Colonic mucosa (tissue), 4 donors: Measurements from ENCODE around the gene PRKCE. TPM values are rescaled to one million over a fixed set of nuclear protein-coding genes. Genes with fewer than 3 reads are reported as not detected.

Experiments
- DNase-seq: peaks from one replicate; pipeline ENCODE4 v3.0.0-alpha.2; 2020
- H3K27ac ChIP-seq: fragments of 200-600 bp; one replicate; pipeline ENCODE4 v1.8.0; 2021
- H3K27me3 ChIP-seq: fragments of 200-600 bp; one replicate; pipeline ENCODE4 v1.8.0; 2021
- H3K36me3 ChIP-seq: fragments of 200-600 bp; one replicate; pipeline ENCODE4 v1.8.0; 2021
- H3K4me1 ChIP-seq: fragments of 200-600 bp; one replicate; pipeline ENCODE4 v1.8.0; 2021; ENCODE audit warnings: mild to moderate bottlenecking
- H3K4me3 ChIP-seq: fragments of 200-600 bp; one replicate; pipeline ENCODE4 v1.8.0; 2021
- H3K9ac ChIP-seq, 2 donors: one replicate each; pipeline ENCODE4 v1.7.0; 2013; ENCODE audit warnings: control low read depth in 2 of 2, low read depth in 2 of 2, low read length in 2 of 2
- H3K9me3 ChIP-seq: fragments of 200-600 bp; one replicate; pipeline ENCODE4 v1.8.0; 2021
- CTCF ChIP-seq: fragments of 200-600 bp; IDR thresholded peaks from one replicate; pipeline ENCODE4 v1.8.0; 2022; ENCODE audit warnings: antibody characterized with exemption, mild to moderate bottlenecking
- intact Hi-C: fragments of 100-400 bp; cut with DNase I; formaldehyde crosslinking; loops from one replicate; pipeline ENCODE4 v1.14.1; 2022
- total RNA-seq, 2 donors: library from RNA; stranded (reverse); fragmentation: NEBNext Ultra II Directional in 1 of 2; extraction: Animal tissue kit (Norgen Biotek cat#: 25700) in 1 of 2; gene quantifications; one replicate each; pipeline ENCODE4 v1.2.1, GENCODE V29; 2021
- donor health status: healthy.
- donor health status: DM: no; HTN: no; CAD: no.
- donor health status: DM: no; HTN: no; CAD: no.

Gene PRKCE
- total RNA-seq, 2 donors from 2014 or later: 17.5 to 25.8 TPM

GRCh38 chr2:45826460-45826859 is 175.0 kb downstream of the PRKCE start:
- Histone ChIP-seq H3K4me1 (no peaks in the 10 kb centered on the region), H3K27me3 (no peaks in the 10 kb centered on the region), H3K36me3 (no peaks in the 10 kb centered on the region), H3K27ac (no peak overlapping the region), H3K4me3 (no peak overlapping the region), H3K9ac (no peak overlapping the region), H3K9me3 (no peaks in the 10 kb centered on the region)
- DNase-seq: no peak
- no peak for TF ChIP-seq CTCF
- intact Hi-C loops: no loop called here

DNA sequence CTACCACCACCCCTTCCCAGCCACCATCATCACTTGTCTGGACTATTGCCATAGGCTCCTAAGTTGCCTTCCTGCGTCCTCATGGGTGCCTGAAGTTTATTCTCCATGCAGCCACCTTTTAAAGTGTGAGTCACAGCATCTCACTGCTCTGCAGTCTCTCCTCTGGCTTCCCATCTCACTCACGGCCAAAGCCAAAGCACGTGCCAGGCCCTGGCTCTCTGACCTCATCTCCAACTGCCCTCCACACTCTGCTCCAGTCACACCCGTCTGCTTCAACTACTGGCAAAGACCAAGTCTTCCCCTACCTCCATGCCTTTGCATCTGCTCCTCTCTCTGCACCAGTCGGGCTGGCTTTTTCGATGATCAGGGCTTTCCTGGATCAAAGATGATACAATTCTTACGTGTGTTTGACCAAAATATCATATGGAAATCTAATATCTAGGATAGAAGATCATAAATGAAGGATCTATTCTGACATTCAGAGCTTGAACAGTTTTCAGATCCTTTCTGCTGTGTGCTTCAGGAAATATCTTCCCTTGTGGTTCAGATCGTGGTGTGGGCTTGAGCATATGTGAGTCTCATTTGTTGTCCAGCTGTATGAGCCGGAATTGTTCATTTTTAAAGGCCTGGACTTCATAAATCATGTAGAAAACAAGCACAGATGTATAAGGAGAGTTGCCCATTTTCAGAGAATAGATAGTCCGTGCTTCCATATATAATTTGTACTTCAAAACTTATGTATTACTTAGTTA is 175.6 kb downstream of the PRKCE start:
- intact Hi-C loops: no loop called here
- Histone ChIP-seq H3K4me1 (no peaks in the 10 kb centered on the region), H3K27me3 (no peaks in the 10 kb centered on the region), H3K9ac (no peak overlapping the region), H3K4me3 (no peak overlapping the region), H3K9me3 (no peaks in the 10 kb centered on the region), H3K27ac (no peak overlapping the region), H3K36me3 (no peaks in the 10 kb centered on the region)
- TF ChIP-seq CTCF: no peak
- no peak for DNase-seq

GRCh38 chr2:45830322-45830721 is 178.8 kb downstream of the PRKCE start:
- H3K9me3 ChIP-seq: no peaks in the 10 kb centered on the region
- no peak overlapping the region for H3K9ac ChIP-seq
- H3K4me3 ChIP-seq: no peak overlapping the region
- no peak overlapping the region for H3K27ac ChIP-seq
- TF ChIP-seq CTCF: no peak
- no peaks in the 10 kb centered on the region for H3K4me1 ChIP-seq
- no peaks in the 10 kb centered on the region for H3K27me3 ChIP-seq
- H3K36me3 ChIP-seq: no peaks in the 10 kb centered on the region
- intact Hi-C loops: no loop called here
- no peak for DNase-seq

DNA sequence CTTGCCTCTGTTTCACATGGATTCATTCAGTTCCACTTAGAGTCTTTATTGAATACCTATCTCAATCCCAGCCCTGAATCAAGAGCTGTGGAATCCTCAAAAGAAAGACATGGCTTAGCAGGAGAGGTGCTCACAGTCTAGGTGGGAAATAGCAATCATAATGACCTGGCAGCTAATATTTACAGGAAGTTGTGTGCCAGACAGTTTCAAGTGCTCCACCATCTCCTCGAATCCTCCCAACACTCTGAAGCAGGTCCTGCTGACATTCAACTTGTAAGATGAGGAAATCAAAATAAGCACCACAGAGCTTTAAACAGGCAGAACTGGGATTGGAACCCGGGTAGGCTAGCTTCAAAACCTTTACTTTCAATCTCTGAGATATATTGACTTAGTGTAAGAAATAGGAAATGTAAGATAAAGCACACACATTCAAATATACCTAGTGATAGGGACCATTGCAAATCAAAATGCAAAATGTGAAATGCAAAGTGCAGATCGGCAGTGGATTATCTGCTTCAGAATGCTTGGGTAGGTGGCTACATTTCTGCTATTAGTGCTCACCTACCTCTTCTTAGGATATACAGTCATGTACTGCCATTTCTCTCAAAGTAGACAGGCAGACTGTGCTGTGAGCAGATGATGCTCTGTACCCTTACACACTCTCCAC is 182.0 kb downstream of the PRKCE start:
- no peak overlapping the region for H3K4me3 ChIP-seq
- no peak for DNase-seq
- no peaks in the 10 kb centered on the region for H3K4me1 ChIP-seq
- no peaks in the 10 kb centered on the region for H3K27me3 ChIP-seq
- intact Hi-C loops: no loop called here
- no peaks in the 10 kb centered on the region for H3K9me3 ChIP-seq
- H3K36me3 ChIP-seq: no peaks in the 10 kb centered on the region
- H3K9ac ChIP-seq: no peak overlapping the region
- no peak overlapping the region for H3K27ac ChIP-seq
- no peak for TF ChIP-seq CTCF

DNA sequence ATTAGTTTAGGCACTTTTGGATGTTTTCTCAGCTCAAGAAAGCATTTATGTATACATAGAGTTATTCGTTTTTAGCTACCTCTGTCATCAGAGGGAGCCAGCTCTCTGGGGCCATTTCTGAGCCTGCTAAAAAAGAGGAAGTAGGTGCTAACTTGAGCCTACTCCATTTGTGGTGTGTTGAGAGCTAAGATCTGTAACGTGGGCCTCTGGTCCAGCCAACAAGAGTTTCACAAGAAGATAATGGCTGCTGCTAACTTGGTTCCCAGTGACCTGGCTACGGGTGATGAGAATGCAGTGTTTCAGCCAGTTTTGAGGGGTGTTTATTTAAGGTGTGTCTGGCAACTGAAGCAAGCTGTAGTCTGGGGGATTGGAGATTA is 182.5 kb downstream of the PRKCE start:
- H3K9ac ChIP-seq: no peak overlapping the region
- no peaks in the 10 kb centered on the region for H3K9me3 ChIP-seq
- no peaks in the 10 kb centered on the region for H3K4me1 ChIP-seq
- no peak for TF ChIP-seq CTCF
- DNase-seq: no peak
- intact Hi-C loops: no loop called here
- no peaks in the 10 kb centered on the region for H3K36me3 ChIP-seq
- H3K27ac ChIP-seq: no peak overlapping the region
- H3K4me3 ChIP-seq: no peak overlapping the region
- H3K27me3 ChIP-seq: no peaks in the 10 kb centered on the region
